Measurements from ENCODE around the gene EPRS1. TPM values are rescaled to one million over a fixed set of nuclear protein-coding genes. Genes with fewer than 3 reads are reported as not detected.

The EPRS1 gene
- total RNA-seq (2021; ENCODE audit: unreplicated experiment) (143 TPM), Bru-seq, nascent RNA (percentile 88 among the genes with signal in this experiment), BruChase-seq, experiment 1, labeled RNA remaining after a 2-hour chase (percentile 82 among the genes with signal in this experiment), BruChase-seq, experiment 2, labeled RNA remaining after a 6-hour chase (percentile 92 among the genes with signal in this experiment)
- 120 TPM for polyA plus RNA-seq (2012; ENCODE audit: insufficient read length)
- long read RNA-seq, full-length matches to known transcripts, result 36 of 407 reads
- long read RNA-seq, partial matches to known transcripts, result 341 of 407 reads
- long read RNA-seq, other reads (novel, unspliced or antisense), result 30 of 407 reads

- no peaks in the 10 kb centered on the region for H3K9me3 ChIP-seq (ENCODE audit: control insufficient read depth, insufficient read depth, low read depth, low read length)
- ATAC-seq (peak; percentile 99), DNase-seq (ENCODE audit: low read depth, low spot score) (peak; percentile 94)
- CTCF ChIA-PET, result no interaction called here
- intact Hi-C loops (cut with micrococcal nuclease; ENCODE audit: unreplicated experiment), result no loop called here
- H3K36me3 ChIP-seq (ENCODE audit: control insufficient read depth, insufficient read depth, low read length), result peaks cover 5% of the 10 kb centered on the region; the same call in 1 of the 2 replicates
- in situ Hi-C loops (cut with HindIII; ENCODE audit: low pct_unique_long_range_greater_than_20kb, low sequenced_read_pairs), result no loop called here
- peak within 1 kb of the TSS; percentile 86 to 92 for H3K4me3 ChIP-seq (ENCODE audit: low read depth in 2 of 2, low read length in 2 of 2)
- no peaks in the 10 kb centered on the region for H3K27me3 ChIP-seq (ENCODE audit: control insufficient read depth, insufficient read depth, low read length)
- H3K27ac ChIP-seq (ENCODE audit: low read length), result peak within 1 kb of the TSS; percentile 95
- TF ChIP-seq CTCF (IDR thresholded peaks at IDR 0.05), result peak; percentile 76
- TF ChIP-seq POLR2AphosphoS5 (IDR thresholded peaks at IDR 0.05; ENCODE audit: low read depth, low read length), result peak; percentile 88
- TF ChIP-seq SIN3A (IDR thresholded peaks at IDR 0.05; ENCODE audit: borderline replicate concordance, insufficient read depth, low read depth, low read length), result no peak; the same call in 1 of the 2 replicates
- 0 out of 4 replicates have a peak, but pooled peaks of 1 of the 2 experiments have one; percentile 30 for TF ChIP-seq REST (IDR thresholded peaks at IDR 0.05; ENCODE audit: insufficient read depth in 1 of 2, low read depth in 2 of 2, low read length in 1 of 2)
- no peak for TF ChIP-seq TCF7L2 (IDR thresholded peaks at IDR 0.05; ENCODE audit: low read depth, low read length)
- H3K4me1 ChIP-seq (ENCODE audit: control insufficient read depth, insufficient read depth, low read length), result peaks cover 4% of the 10 kb centered on the region; the same call in 1 of the 2 replicates
- POLR2A ChIA-PET, result interaction anchor here (0.6 kb wide), 1 partner anchor 48 kb away, joined by 3 read pairs; no protein-coding TSS in a partner anchor
- no TSS peak for BruUV-seq (replicated peaks)
These were observed at the start of gene EPRS1 for GRCh38 chr1:220046052-220046930. Gene EPRS1, minus strand, starts transcription at chr1:220046505. Its CDS starts 117 bp downstream, at chr1:220046388.

GRCh38 chr1:220094016-220094911 is 48.0 kb upstream of the EPRS1 start, which contains the start of gene IARS2:
Gene IARS2, plus strand, starts transcription at chr1:220094132. Its CDS starts 85 bp downstream, at chr1:220094217.
- ATAC-seq, result peak; percentile 92

More at GRCh38 chr1:220094016-220094911, 48.0 kb upstream of the EPRS1 start, which contains the start of gene IARS2:
- in situ Hi-C loops (cut with HindIII; ENCODE audit: low pct_unique_long_range_greater_than_20kb, low sequenced_read_pairs) (no loop called here), intact Hi-C loops (cut with micrococcal nuclease; ENCODE audit: unreplicated experiment) (no loop called here)
- Histone ChIP-seq H3K9me3 (ENCODE audit: control insufficient read depth, insufficient read depth, low read depth, low read length) (no peaks in the 10 kb centered on the region), H3K27me3 (ENCODE audit: control insufficient read depth, insufficient read depth, low read length) (no peaks in the 10 kb centered on the region), H3K4me3 (ENCODE audit: low read depth in 2 of 2, low read length in 2 of 2) (peak within 1 kb of the TSS; percentile 81 to 92), H3K27ac (ENCODE audit: low read length) (peak within 1 kb of the TSS; percentile 86), H3K4me1 (ENCODE audit: control insufficient read depth, insufficient read depth, low read length) (peaks cover 7% of the 10 kb centered on the region), H3K36me3 (ENCODE audit: control insufficient read depth, insufficient read depth, low read length) (peaks cover 16% of the 10 kb centered on the region)
- TF ChIP-seq POLR2AphosphoS5 (IDR thresholded peaks at IDR 0.05; ENCODE audit: low read depth, low read length), result peak; percentile 82
- TF ChIP-seq SIN3A (IDR thresholded peaks at IDR 0.05; ENCODE audit: borderline replicate concordance, insufficient read depth, low read depth, low read length), result peak; percentile 75; the same call in 1 of the 2 replicates
- TF ChIP-seq REST (IDR thresholded peaks at IDR 0.05; ENCODE audit: insufficient read depth in 1 of 2, low read depth in 2 of 2, low read length in 1 of 2), result no peak
- no peak for TF ChIP-seq CTCF (IDR thresholded peaks at IDR 0.05)
- BruUV-seq (replicated peaks), result no TSS peak
- ChIA-PET POLR2A (no interaction called here), CTCF (no interaction called here)
- no peak for DNase-seq (ENCODE audit: low read depth, low spot score)
